T-helper 1 cell treated with Interleukin-12 subunit alpha and Interleukin-12 subunit beta and Interleukin-4 antibody, amounts not matched to agents 30 μg/mL and 1 μg/mL, for 36 hours (primary cell): ENCODE results near the gene JPH4.

Experiments used
- H3K27ac Mint-ChIP-seq: one replicate; pipeline ENCODE4 v1.8.0; 2021; ENCODE audit warnings: mild to moderate bottlenecking, mixed read lengths
- H3K27me3 Mint-ChIP-seq: one replicate; pipeline ENCODE4 v1.8.0; 2021; ENCODE audit warnings: low read depth, mixed read lengths
- H3K36me3 Mint-ChIP-seq: one replicate; pipeline ENCODE4 v1.8.0; 2021; ENCODE audit warnings: low read depth, mixed read lengths
- H3K4me1 Mint-ChIP-seq: one replicate; pipeline ENCODE4 v1.8.0; 2021; ENCODE audit warnings: low read depth, mixed read lengths
- H3K4me3 Mint-ChIP-seq: one replicate; pipeline ENCODE4 v1.8.0; 2021; ENCODE audit warnings: mild to moderate bottlenecking, moderate library complexity, mixed read lengths
- H3K9me3 Mint-ChIP-seq: one replicate; pipeline ENCODE4 v1.8.0; 2021; ENCODE audit warnings: mixed read lengths

Gene JPH4

GRCh38 chr14:23531391-23531790, 47.2 kb downstream of the JPH4 start:
- Mint-ChIP-seq H3K9me3 (no peaks in the 10 kb centered on the region), H3K4me3 (no peak overlapping the region), H3K27ac (no peak overlapping the region), H3K4me1 (peaks cover 9% of the 10 kb centered on the region), H3K27me3 (no peaks in the 10 kb centered on the region), H3K36me3 (no peaks in the 10 kb centered on the region)

DNA sequence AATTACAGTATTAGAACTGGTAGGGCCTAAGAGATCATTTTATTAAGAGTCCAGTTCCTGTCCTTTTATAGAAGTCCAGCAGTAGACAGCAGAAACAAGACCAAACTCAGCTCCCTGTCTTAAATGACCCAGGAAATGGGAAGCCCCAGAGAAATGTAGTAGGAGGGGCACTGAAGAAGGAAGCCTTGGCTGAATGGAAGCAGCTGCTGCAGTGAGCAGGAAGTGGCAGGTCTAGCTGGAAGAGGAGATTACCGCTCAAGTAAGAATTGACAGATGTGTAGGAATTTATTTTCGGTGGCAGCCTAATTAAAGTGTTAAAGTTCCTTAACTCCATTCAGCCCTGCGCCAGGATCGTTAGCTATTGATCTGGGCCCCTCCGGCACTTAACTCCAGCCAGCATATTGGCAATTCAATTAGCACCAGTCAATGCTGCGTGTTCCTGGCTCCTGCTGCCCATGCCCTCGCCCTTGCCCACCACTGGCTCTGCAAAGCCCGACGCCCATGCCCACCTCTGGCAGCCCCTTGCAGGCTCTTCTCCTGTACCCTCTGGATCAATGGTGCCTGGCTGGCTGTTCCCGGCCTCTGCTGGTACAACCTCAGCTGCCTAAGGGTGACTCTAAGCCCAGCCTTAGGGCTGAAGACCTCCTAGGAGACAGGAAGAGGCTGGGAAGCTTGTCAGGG, 48.1 kb downstream of the JPH4 start:
- H3K27me3 Mint-ChIP-seq: no peaks in the 10 kb centered on the region
- no peak overlapping the region for H3K4me3 Mint-ChIP-seq
- H3K9me3 Mint-ChIP-seq: no peaks in the 10 kb centered on the region
- no peaks in the 10 kb centered on the region for H3K36me3 Mint-ChIP-seq
- no peak overlapping the region for H3K27ac Mint-ChIP-seq
- H3K4me1 Mint-ChIP-seq: peaks cover 9% of the 10 kb centered on the region

- Mint-ChIP-seq H3K36me3 (no peaks in the 10 kb centered on the region), H3K4me3 (no peak overlapping the region), H3K9me3 (no peaks in the 10 kb centered on the region), H3K27me3 (no peaks in the 10 kb centered on the region), H3K4me1 (peaks cover 9% of the 10 kb centered on the region), H3K27ac (no peak overlapping the region)
These were observed 49.6 kb downstream of the JPH4 start for GRCh38 chr14:23529016-23529415.

DNA sequence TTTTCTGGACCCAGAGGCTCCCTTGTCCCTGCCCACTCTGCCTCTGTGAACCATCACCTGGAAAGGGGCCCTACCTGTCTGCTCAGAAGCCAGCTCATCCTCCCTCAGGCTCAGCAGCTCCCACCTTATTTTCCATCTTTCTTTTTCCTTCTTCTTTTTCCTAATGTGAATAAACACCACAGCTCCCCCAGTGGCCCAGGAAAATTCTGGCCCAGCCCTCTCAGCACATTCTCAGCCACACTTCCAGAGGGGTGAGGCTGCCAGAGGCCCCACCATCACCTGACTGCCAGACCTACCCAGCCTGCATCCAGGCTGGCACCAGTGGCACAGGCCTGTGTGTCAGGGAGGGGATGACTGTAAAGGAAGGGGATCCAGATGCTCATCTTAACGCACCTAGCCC, 50.0 kb downstream of the JPH4 start:
- Mint-ChIP-seq H3K9me3 (no peaks in the 10 kb centered on the region), H3K27me3 (no peaks in the 10 kb centered on the region), H3K4me1 (peaks cover 9% of the 10 kb centered on the region), H3K4me3 (no peak overlapping the region), H3K36me3 (no peaks in the 10 kb centered on the region), H3K27ac (no peak overlapping the region)

GRCh38 chr14:23525611-23526010, 53.0 kb downstream of the JPH4 start:
- Mint-ChIP-seq H3K9me3 (no peaks in the 10 kb centered on the region), H3K36me3 (no peaks in the 10 kb centered on the region), H3K27ac (no peak overlapping the region), H3K4me3 (no peak overlapping the region), H3K4me1 (peaks cover 4% of the 10 kb centered on the region), H3K27me3 (no peaks in the 10 kb centered on the region)

- Mint-ChIP-seq H3K4me3 (no peak overlapping the region), H3K27ac (no peak overlapping the region), H3K27me3 (no peaks in the 10 kb centered on the region), H3K9me3 (no peaks in the 10 kb centered on the region), H3K4me1 (no peaks in the 10 kb centered on the region), H3K36me3 (no peaks in the 10 kb centered on the region)
These were observed 53.6 kb downstream of the JPH4 start for GRCh38 chr14:23524954-23525353.

DNA sequence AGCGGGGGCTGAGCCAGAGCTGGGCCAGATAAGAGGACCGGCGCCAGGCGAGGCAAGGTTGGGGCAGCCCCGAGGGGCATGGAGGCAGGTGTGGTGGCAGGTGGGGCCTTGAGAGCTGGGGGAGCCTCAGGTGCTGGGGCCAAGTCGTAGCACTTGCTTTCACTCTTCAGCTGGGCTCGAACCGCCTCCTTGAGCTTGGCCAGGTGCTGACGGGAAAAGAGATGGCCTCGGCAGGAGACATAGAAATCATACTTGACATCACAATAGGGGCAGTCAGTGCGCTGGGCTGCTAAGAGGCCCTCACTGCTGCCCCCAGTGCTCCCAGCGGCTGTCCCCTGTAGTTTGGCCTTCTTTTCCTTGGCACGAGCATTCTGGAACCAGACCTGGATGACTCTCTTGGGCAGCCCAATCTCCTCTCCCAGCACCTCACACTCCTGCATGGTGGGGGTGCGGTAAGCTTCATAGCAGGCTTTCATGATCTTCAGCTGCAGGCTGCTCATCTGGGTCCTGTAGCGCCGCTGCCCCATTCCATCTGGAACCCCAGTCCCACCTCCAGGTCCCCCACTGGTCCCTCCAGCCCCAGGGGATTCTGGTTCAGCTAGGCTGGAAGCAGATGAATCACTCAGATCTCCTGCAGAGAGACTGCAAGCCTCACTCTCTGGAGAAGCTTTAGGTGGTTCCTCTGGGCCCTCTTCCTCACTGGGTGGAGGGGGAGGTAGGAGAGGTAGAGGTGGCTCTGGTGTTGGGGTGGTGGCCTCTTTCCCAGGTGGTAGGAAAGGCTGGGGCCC, 55.2 kb downstream of the JPH4 start:
- H3K27ac Mint-ChIP-seq: no peak overlapping the region
- H3K4me1 Mint-ChIP-seq: no peaks in the 10 kb centered on the region
- no peaks in the 10 kb centered on the region for H3K27me3 Mint-ChIP-seq
- no peaks in the 10 kb centered on the region for H3K9me3 Mint-ChIP-seq
- H3K4me3 Mint-ChIP-seq: no peak overlapping the region
- no peaks in the 10 kb centered on the region for H3K36me3 Mint-ChIP-seq

GRCh38 chr14:23522643-23523198, 55.9 kb downstream of the JPH4 start:
- H3K36me3 Mint-ChIP-seq: no peaks in the 10 kb centered on the region
- H3K27ac Mint-ChIP-seq: no peak overlapping the region
- no peaks in the 10 kb centered on the region for H3K27me3 Mint-ChIP-seq
- no peaks in the 10 kb centered on the region for H3K9me3 Mint-ChIP-seq
- no peak overlapping the region for H3K4me3 Mint-ChIP-seq
- no peaks in the 10 kb centered on the region for H3K4me1 Mint-ChIP-seq

DNA sequence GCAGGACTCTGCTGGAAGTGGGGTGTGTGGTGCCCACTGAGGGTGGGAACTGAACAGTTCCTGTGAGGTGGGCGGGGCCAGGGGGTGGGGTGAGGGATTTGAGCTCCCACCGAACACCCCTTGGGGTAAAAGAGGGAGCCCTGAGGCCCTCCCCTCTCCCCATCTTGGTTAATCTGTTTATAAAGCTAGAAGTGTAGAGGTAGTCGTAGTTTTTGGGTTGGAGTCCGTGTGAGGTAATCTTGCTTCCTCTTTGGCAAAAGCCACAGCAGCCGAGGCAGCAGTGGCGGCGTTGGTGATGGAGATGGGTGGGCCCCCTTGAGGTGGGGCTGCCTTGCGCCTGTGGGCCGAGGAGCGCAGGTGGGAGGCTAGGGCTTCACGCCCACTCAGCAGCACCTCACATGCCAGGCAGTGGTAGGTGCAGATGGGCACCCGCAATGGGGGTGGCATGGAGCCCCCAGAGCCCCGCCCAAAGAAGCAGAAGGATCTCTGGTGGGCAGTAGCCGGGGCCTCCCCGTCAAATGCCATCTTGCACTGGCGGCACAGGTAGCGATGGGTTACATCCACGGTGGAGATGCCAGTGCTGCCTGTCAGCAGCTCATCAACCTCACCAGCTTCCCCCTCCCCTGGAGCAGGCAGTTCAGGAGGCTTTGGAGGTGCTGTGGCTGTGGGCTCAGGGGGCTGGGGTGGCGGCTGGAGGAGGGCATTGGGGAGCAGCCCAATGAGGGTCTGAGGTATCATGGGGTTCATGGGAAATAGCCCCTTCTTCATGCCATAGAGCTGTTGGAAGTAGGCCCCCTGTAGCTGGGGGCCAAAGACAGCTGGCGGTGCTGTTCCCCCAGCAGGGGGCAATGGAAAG, 56.6 kb downstream of the JPH4 start:
- Mint-ChIP-seq H3K4me3 (no peak overlapping the region), H3K36me3 (no peaks in the 10 kb centered on the region), H3K9me3 (no peaks in the 10 kb centered on the region), H3K27ac (no peak overlapping the region), H3K4me1 (no peaks in the 10 kb centered on the region), H3K27me3 (no peaks in the 10 kb centered on the region)

- H3K27me3 Mint-ChIP-seq: no peaks in the 10 kb centered on the region
- H3K27ac Mint-ChIP-seq: no peak overlapping the region
- H3K9me3 Mint-ChIP-seq: no peaks in the 10 kb centered on the region
- H3K4me1 Mint-ChIP-seq: no peaks in the 10 kb centered on the region
- H3K36me3 Mint-ChIP-seq: no peaks in the 10 kb centered on the region
- no peak overlapping the region for H3K4me3 Mint-ChIP-seq
These were observed 57.6 kb downstream of the JPH4 start for GRCh38 chr14:23520899-23521533.

DNA sequence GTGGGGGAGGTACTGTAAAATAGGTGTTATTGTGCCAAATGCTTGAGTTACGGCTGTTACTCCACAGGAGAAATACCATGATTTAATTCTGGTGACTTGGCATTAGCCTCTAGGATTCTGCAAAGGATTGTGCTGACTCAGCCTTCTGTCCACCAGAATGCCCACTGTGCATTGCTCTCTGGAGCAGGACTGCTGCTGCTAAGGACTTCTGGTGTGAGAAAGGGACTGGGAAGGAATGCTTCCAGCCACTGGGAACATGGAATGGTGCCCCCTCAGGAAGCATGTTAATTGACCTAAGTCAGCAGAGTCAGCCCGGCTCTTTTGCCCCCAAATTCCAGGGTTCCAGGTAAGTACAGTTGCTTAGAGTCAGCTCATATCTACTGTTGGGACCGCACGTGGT, 59.9 kb downstream of the JPH4 start:
- Mint-ChIP-seq H3K9me3 (no peaks in the 10 kb centered on the region), H3K4me3 (no peak overlapping the region), H3K36me3 (no peaks in the 10 kb centered on the region), H3K27ac (no peak overlapping the region), H3K27me3 (no peaks in the 10 kb centered on the region), H3K4me1 (no peaks in the 10 kb centered on the region)
